Ramos (cell line): ENCODE results near the gene TLE6.
"Not testable (repeated sequence)": the region's sequence is repeated elsewhere in the genome, so short reads cannot be mapped to it uniquely, and the experiment has no call there.

ENCODE experiments used
- in situ Hi-C: fragments of 300-500 bp; cut with MboI; formaldehyde crosslinking; loops from one replicate; pipeline ENCODE4 v1.14.3; 2022; ENCODE audit warnings: low sequenced_read_pairs; ENCODE audit not compliant: unreplicated experiment

TLE6 gene

GRCh38 chr19:2997720-2998119, 20.4 kb downstream of the TLE6 start:
- in situ Hi-C loops: no loop called here

- in situ Hi-C loops: no loop called here
Measured at GRCh38 chr19:2998642-2999041, 21.3 kb downstream of the TLE6 start.

GRCh38 chr19:3001235-3001800, 24.0 kb downstream of the TLE6 start:
- in situ Hi-C loops: no loop called here

GRCh38 chr19:3003046-3003445, 25.7 kb downstream of the TLE6 start:
- in situ Hi-C loops: no loop called here

GRCh38 chr19:3004522-3004921, 27.2 kb downstream of the TLE6 start:
- in situ Hi-C loops: no loop called here

- in situ Hi-C loops: no loop called here
Measured at GRCh38 chr19:3005345-3005744, 28.0 kb downstream of the TLE6 start.

- in situ Hi-C loops: no loop called here
Measured at GRCh38 chr19:3006075-3006767, 28.9 kb downstream of the TLE6 start.

GRCh38 chr19:3007975-3008374, 30.6 kb downstream of the TLE6 start:
- in situ Hi-C loops: no loop called here

GRCh38 chr19:3008994-3009393, 31.6 kb downstream of the TLE6 start:
- in situ Hi-C loops: no loop called here

- in situ Hi-C loops: no loop called here
Measured at GRCh38 chr19:3010871-3011270, 33.5 kb downstream of the TLE6 start.

GRCh38 chr19:3012059-3012458, 34.7 kb downstream of the TLE6 start:
- in situ Hi-C loops: not testable (repeated sequence)

GRCh38 chr19:3012621-3013262, 35.4 kb downstream of the TLE6 start:
- in situ Hi-C loops: no loop called here

GRCh38 chr19:3013263-3013725, 35.9 kb downstream of the TLE6 start:
- in situ Hi-C loops: no loop called here

GRCh38 chr19:3014135-3014534, 36.8 kb downstream of the TLE6 start:
- in situ Hi-C loops: no loop called here

GRCh38 chr19:3015126-3016057, 38.0 kb downstream of the TLE6 start:
- in situ Hi-C loops: no loop called here

- in situ Hi-C loops: no loop called here
Measured at GRCh38 chr19:3017923-3018322, 40.6 kb downstream of the TLE6 start.

GRCh38 chr19:3019211-3019854, 42.0 kb downstream of the TLE6 start:
- in situ Hi-C loops: no loop called here

- in situ Hi-C loops: no loop called here
Measured at GRCh38 chr19:3020321-3020960, 43.1 kb downstream of the TLE6 start.

GRCh38 chr19:3024509-3024869, 47.1 kb downstream of the TLE6 start:
- in situ Hi-C loops: no loop called here
